CD4-positive, alpha-beta T cell treated with Interleukin-1 beta for 1 hour (primary cell): ENCODE results near the gene KRT9.
"Not testable (repeated sequence)": the region's sequence is repeated elsewhere in the genome, so short reads cannot be mapped to it uniquely, and the experiment has no call there.

ENCODE experiments used
- DNase-seq, 2 donors: peaks; one replicate each; pipeline ENCODE4 v3.0.0-alpha.2; 2020 to 2022

KRT9 gene

GRCh38 chr17:41542786-41543185 is 29.1 kb downstream of the KRT9 start:
- not testable (repeated sequence) for DNase-seq

GRCh38 chr17:41542357-41542756 is 29.5 kb downstream of the KRT9 start:
- DNase-seq: no peak

- DNase-seq: no peak
These were observed 30.8 kb downstream of the KRT9 start for GRCh38 chr17:41540921-41541625.

GRCh38 chr17:41539979-41540701 is 31.7 kb downstream of the KRT9 start:
- no peak for DNase-seq

GRCh38 chr17:41539071-41539492 is 32.8 kb downstream of the KRT9 start:
- DNase-seq: no peak

- DNase-seq: no peak
These were observed 33.3 kb downstream of the KRT9 start for GRCh38 chr17:41538565-41538991.

GRCh38 chr17:41537990-41538389 is 33.9 kb downstream of the KRT9 start:
- DNase-seq: no peak

- no peak for DNase-seq
These were observed 34.3 kb downstream of the KRT9 start for GRCh38 chr17:41537614-41537954.

GRCh38 chr17:41536741-41537613 is 34.9 kb downstream of the KRT9 start:
- no peak for DNase-seq

- DNase-seq: no peak
These were observed 35.9 kb downstream of the KRT9 start for GRCh38 chr17:41535764-41536481.

GRCh38 chr17:41534899-41535546 is 36.8 kb downstream of the KRT9 start:
- DNase-seq: no peak

- DNase-seq: no peak
These were observed 38.2 kb downstream of the KRT9 start for GRCh38 chr17:41533613-41534012.

- no peak for DNase-seq
These were observed 38.8 kb downstream of the KRT9 start for GRCh38 chr17:41532947-41533570.

GRCh38 chr17:41531993-41532392 is 39.9 kb downstream of the KRT9 start:
- DNase-seq: no peak

GRCh38 chr17:41530062-41531048 is 41.5 kb downstream of the KRT9 start:
- no peak for DNase-seq

GRCh38 chr17:41529491-41529915 is 42.4 kb downstream of the KRT9 start:
- DNase-seq: no peak

- no peak for DNase-seq
These were observed 42.9 kb downstream of the KRT9 start for GRCh38 chr17:41528959-41529353.

GRCh38 chr17:41527063-41528023 is 44.5 kb downstream of the KRT9 start:
- no peak for DNase-seq

- DNase-seq: no peak
These were observed 47.6 kb downstream of the KRT9 start for GRCh38 chr17:41524261-41524660.
